Measurements from ENCODE around the gene DMXL2. TPM values are rescaled to one million over a fixed set of nuclear protein-coding genes. Genes with fewer than 3 reads are reported as not detected.

The DMXL2 gene
- total and polyA plus RNA-seq, 9 of the 15 experiments (the other 6 are each of a cell fraction or from before 2014, with no cell fraction given), result 9.3 to 57.7 (median 30.7) TPM

DNA sequence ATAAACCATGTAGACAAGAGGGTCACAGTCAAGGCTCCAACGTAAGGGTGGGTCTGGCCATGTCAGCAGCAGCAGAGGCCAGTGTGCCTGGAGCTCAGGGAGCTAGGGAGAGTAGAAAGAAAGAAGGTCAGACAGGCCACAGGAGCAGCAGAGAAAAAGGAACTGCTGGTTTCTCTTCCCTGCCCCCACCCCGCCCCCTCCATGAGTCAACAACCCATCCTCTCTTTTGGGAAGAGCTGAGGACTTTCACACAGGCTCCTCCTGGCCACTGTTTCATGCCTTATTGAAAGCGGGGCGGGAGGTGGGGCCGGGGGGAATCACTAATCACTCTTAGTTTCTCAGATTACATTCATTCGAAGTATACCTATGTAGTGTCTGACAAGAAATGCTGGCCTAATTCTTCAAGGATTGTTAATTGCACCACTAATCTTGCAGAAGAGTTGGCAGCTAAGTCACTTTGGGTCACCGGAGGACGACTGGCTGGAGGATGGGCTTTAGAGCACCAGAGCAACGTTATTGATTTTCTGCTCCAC, 49.6 kb upstream of the DMXL2 start (continued):
- TF ChIP-seq FOXA3 (CRISPR knock-in tag; conservative IDR thresholded peaks at IDR 0.05 in 1 of 2, IDR thresholded peaks at IDR 0.05 in 1 of 2) (peak; percentile 62 to 74; a peak in 3 of 4 replicates), YY1 (IDR thresholded peaks at IDR 0.05; ENCODE audit: borderline replicate concordance in 1 of 3, control insufficient read depth in 1 of 3, extremely low read depth in 1 of 3, insufficient read depth in 3 of 3, insufficient read length in 1 of 3, insufficient replicate concordance in 2 of 3, low read depth in 1 of 3, low read length in 2 of 3) (no peak), HDAC1 (IDR thresholded peaks at IDR 0.05) (peak in 1 of 2 experiments; percentile 42; a peak in 1 of 4 replicates), E2F1 (CRISPR knock-in tag; IDR thresholded peaks at IDR 0.05) (no peak), SLC30A9 (CRISPR knock-in tag; IDR thresholded peaks at IDR 0.05) (no peak), GATAD2B (IDR thresholded peaks at IDR 0.05; ENCODE audit: borderline replicate concordance) (no peak), TRIM25 (IDR thresholded peaks at IDR 0.05; ENCODE audit: borderline replicate concordance) (no peak), LARP7 (IDR thresholded peaks at IDR 0.05) (no peak), FIP1L1 (IDR thresholded peaks at IDR 0.05; ENCODE audit: low read depth, low read length, poor library complexity, severe bottlenecking) (no peak), EGR1 (conservative IDR thresholded peaks at IDR 0.05) (peak; percentile 73), NR4A1 (CRISPR knock-in tag; IDR thresholded peaks at IDR 0.05) (no peak), NR4A1 (tag; IDR thresholded peaks at IDR 0.05) (no peak), ZNF253 (CRISPR knock-in tag; conservative IDR thresholded peaks at IDR 0.05) (no peak), CBX5 (IDR thresholded peaks at IDR 0.05; ENCODE audit: borderline replicate concordance, low read depth) (no peak), SIX5 (IDR thresholded peaks at IDR 0.05; ENCODE audit: borderline replicate concordance in 1 of 2, insufficient read depth in 1 of 2, low read depth in 1 of 2, low read length in 2 of 2) (no peak), ID3 (CRISPR knock-in tag; IDR thresholded peaks at IDR 0.05) (no peak), ID3 (tag; IDR thresholded peaks at IDR 0.05) (no peak), BRCA1 (IDR thresholded peaks at IDR 0.05) (no peak), BRCA1 (CRISPR knock-in tag; IDR thresholded peaks at IDR 0.05) (no peak), CREB3 (tag; conservative IDR thresholded peaks at IDR 0.05; ENCODE audit: low read depth) (no peak), CGGBP1 (CRISPR knock-in tag; IDR thresholded peaks at IDR 0.05) (no peak), NFYB (IDR thresholded peaks at IDR 0.05; ENCODE audit: extremely low read depth, insufficient read length) (no peak), ZNF778 (CRISPR knock-in tag; IDR thresholded peaks at IDR 0.05) (no peak), JUN (IDR thresholded peaks at IDR 0.05; ENCODE audit: borderline replicate concordance, low read depth, low read length) (no peak), JUN (CRISPR knock-in tag; IDR thresholded peaks at IDR 0.05; ENCODE audit: borderline replicate concordance) (no peak)
